DOHH2 (cell line): ENCODE data around the gene ERLEC1.

Experiments used
- H3F3A ChIP-seq: fragments of 200-600 bp; sonication (generic), shearing (Covaris generic); 2 replicates; pipeline ENCODE4 v1.6.0; 2016; ENCODE audit warnings: antibody characterized with exemption, mild to moderate bottlenecking; ENCODE audit not compliant: control insufficient read depth, insufficient read depth
- H3K27ac ChIP-seq: fragments of 200-600 bp; sonication (generic); 2 replicates; pipeline ENCODE4 v1.5.1; 2014; ENCODE audit warnings: low read depth, mild to moderate bottlenecking, low read length, moderate library complexity
- H3K27me3 ChIP-seq: fragments of 200-600 bp; sonication (generic); 2 replicates; pipeline ENCODE4 v1.6.1; 2014; ENCODE audit warnings: mild to moderate bottlenecking, low read length, mixed read lengths; ENCODE audit not compliant: control insufficient read depth
- H3K36me3 ChIP-seq: fragments of 200-600 bp; sonication (generic); 2 replicates; pipeline ENCODE4 v1.6.1; 2014; ENCODE audit warnings: mild to moderate bottlenecking, low read length, moderate library complexity, mixed read lengths; ENCODE audit not compliant: control insufficient read depth
- H3K4me1 ChIP-seq: fragments of 200-600 bp; sonication (generic); 2 replicates; pipeline ENCODE4 v1.6.1; 2014; ENCODE audit warnings: mild to moderate bottlenecking, low read length, mixed read lengths; ENCODE audit not compliant: control insufficient read depth
- H3K4me2 ChIP-seq: fragments of 200-600 bp; sonication (generic); 2 replicates; pipeline ENCODE4 v1.6.0; 2014; ENCODE audit warnings: mild to moderate bottlenecking, low read length, moderate library complexity
- H3K4me3 ChIP-seq: fragments of 200-600 bp; sonication (generic); 2 replicates; pipeline ENCODE4 v1.5.1; 2014; ENCODE audit warnings: mild to moderate bottlenecking, low read length, mixed read lengths
- H3K79me2 ChIP-seq: fragments of 200-600 bp; sonication (generic); 2 replicates; pipeline ENCODE4 v1.6.1; 2014; ENCODE audit warnings: mild to moderate bottlenecking, low read length, mixed read lengths; ENCODE audit not compliant: control insufficient read depth
- H3K9me2 ChIP-seq: fragments of 200-600 bp; sonication (generic); replicated peaks from 2 replicates; pipeline ENCODE4 v1.6.1; 2014; ENCODE audit warnings: mild to moderate bottlenecking, low read length, mixed read lengths; ENCODE audit not compliant: control insufficient read depth
- H3K9me3 ChIP-seq: fragments of 200-600 bp; sonication (generic); 2 replicates; pipeline ENCODE4 v1.6.1; 2014; ENCODE audit warnings: antibody characterized with exemption, low read length, mixed read lengths; ENCODE audit not compliant: control insufficient read depth, insufficient read depth
- H4K20me1 ChIP-seq: fragments of 200-600 bp; sonication (generic); 2 replicates; pipeline ENCODE4 v1.6.0; 2014; ENCODE audit warnings: low read depth, mild to moderate bottlenecking, antibody characterized with exemption, low read length, moderate library complexity; ENCODE audit not compliant: control insufficient read depth, insufficient read depth
- CTCF ChIP-seq: fragments of 200-600 bp; sonication (generic); IDR thresholded peaks from one replicate; pipeline ENCODE4 v1.5.1; 2014; ENCODE audit warnings: antibody characterized with exemption, mild to moderate bottlenecking, low read depth, low read length; ENCODE audit not compliant: poor library complexity, severe bottlenecking
- EZH2phosphoT487 ChIP-seq: fragments of 200-600 bp; sonication (generic); IDR thresholded peaks from 2 replicates; pipeline ENCODE4 v1.6.1; 2017; ENCODE audit warnings: borderline replicate concordance, mild to moderate bottlenecking, antibody characterized with exemption, low read length, moderate library complexity, mixed read lengths

The ERLEC1 gene

DNA sequence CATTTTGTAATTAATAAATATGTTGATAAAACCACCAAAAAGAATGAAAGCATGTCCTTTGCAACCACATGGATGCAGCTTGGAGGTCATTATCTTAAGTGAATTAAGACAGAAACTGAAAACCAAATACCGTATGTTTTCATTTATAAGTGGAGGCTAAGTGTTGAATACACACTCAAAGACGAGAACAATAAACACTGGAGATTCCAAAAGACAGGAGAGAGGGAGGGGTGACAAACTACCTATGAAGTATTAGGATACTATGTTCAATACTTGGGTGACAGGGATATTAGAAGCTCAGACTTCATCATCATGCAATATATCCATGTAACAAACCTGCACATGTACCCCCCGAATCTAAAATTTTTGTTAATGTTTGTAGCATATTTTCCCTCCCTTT is 7.0 kb downstream of the ERLEC1 start:
- Histone ChIP-seq H3K79me2 (peaks cover 43% of the 10 kb centered on the region), H3K27ac (no peak overlapping the region), H3K36me3 (peaks cover 21% of the 10 kb centered on the region), H3K27me3 (no peaks in the 10 kb centered on the region), H4K20me1 (no peaks in the 10 kb centered on the region), H3K4me1 (peaks cover 3% of the 10 kb centered on the region), H3K4me3 (no peak overlapping the region), H3K4me2 (no peak overlapping the region), H3K9me2 (no peaks in the 10 kb centered on the region), H3K9me3 (no peaks in the 10 kb centered on the region), H3F3A (no peaks in the 10 kb centered on the region)
- TF ChIP-seq CTCF (no peak), EZH2phosphoT487 (no peak)

GRCh38 chr2:53801547-53801946 is 14.7 kb downstream of the ERLEC1 start:
- Histone ChIP-seq H3K4me1 (no peaks in the 10 kb centered on the region), H3K27me3 (no peaks in the 10 kb centered on the region), H3K27ac (no peak overlapping the region), H3F3A (no peaks in the 10 kb centered on the region), H4K20me1 (no peaks in the 10 kb centered on the region), H3K9me2 (no peaks in the 10 kb centered on the region), H3K4me2 (no peak overlapping the region), H3K9me3 (no peaks in the 10 kb centered on the region), H3K79me2 (no peaks in the 10 kb centered on the region), H3K4me3 (no peak overlapping the region), H3K36me3 (peaks cover 49% of the 10 kb centered on the region)
- TF ChIP-seq CTCF (no peak), EZH2phosphoT487 (no peak)

GRCh38 chr2:53802617-53803151 is 15.8 kb downstream of the ERLEC1 start:
- Histone ChIP-seq H3K27me3 (no peaks in the 10 kb centered on the region), H3F3A (no peaks in the 10 kb centered on the region), H3K27ac (no peak overlapping the region), H3K36me3 (peaks cover 52% of the 10 kb centered on the region), H3K79me2 (no peaks in the 10 kb centered on the region), H3K4me2 (no peak overlapping the region), H3K9me3 (no peaks in the 10 kb centered on the region), H3K4me3 (no peak overlapping the region), H4K20me1 (no peaks in the 10 kb centered on the region), H3K9me2 (no peaks in the 10 kb centered on the region), H3K4me1 (no peaks in the 10 kb centered on the region)
- no peak for TF ChIP-seq CTCF
- TF ChIP-seq EZH2phosphoT487 = no peak

DNA sequence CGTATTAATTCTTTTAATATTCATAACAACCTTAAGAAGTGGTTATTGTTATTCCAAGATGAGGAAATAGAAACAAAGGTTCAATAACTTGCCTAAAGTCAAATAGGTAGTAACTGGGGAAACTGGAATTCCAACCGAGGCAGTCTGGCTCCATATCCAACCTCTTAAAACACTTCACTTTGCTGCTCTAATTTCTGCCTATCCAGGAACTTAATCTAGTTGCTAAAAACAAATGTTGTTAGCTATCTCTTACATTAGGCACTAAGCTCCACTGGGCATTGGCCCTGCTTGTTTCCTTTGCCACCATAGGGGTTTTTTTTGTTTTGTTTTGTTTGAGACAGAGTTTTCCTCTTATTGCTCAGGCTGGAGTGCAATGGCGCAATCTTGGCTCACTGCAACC is 24.8 kb downstream of the ERLEC1 start:
- Histone ChIP-seq H3K9me2 (no peaks in the 10 kb centered on the region), H3K4me2 (no peak overlapping the region), H3K4me1 (no peaks in the 10 kb centered on the region), H3K79me2 (no peaks in the 10 kb centered on the region), H4K20me1 (no peaks in the 10 kb centered on the region), H3K9me3 (no peaks in the 10 kb centered on the region), H3F3A (no peaks in the 10 kb centered on the region), H3K27me3 (no peaks in the 10 kb centered on the region), H3K36me3 (peaks cover 59% of the 10 kb centered on the region), H3K27ac (no peak overlapping the region), H3K4me3 (no peak overlapping the region)
- no peak for TF ChIP-seq EZH2phosphoT487
- TF ChIP-seq CTCF = no peak
